ENCODE measurements around the gene HIBADH. TPM values are rescaled to one million over a fixed set of nuclear protein-coding genes. Genes with fewer than 3 reads are reported as not detected.

HIBADH gene
- total RNA-seq, 1 experiment from 2014 or later: 33.7 TPM

GRCh38 chr7:27608776-27609495 is 53.7 kb downstream of the HIBADH start:
- intact Hi-C loops (cut with micrococcal nuclease; ENCODE audit: unreplicated experiment): loop anchor here (5.0 kb wide), 1 partner anchor 53 kb away; the partner anchor contains the start of gene HIBADH

GRCh38 chr7:27607210-27607606 is 55.5 kb downstream of the HIBADH start:
- TF ChIP-seq, protein P1, sequence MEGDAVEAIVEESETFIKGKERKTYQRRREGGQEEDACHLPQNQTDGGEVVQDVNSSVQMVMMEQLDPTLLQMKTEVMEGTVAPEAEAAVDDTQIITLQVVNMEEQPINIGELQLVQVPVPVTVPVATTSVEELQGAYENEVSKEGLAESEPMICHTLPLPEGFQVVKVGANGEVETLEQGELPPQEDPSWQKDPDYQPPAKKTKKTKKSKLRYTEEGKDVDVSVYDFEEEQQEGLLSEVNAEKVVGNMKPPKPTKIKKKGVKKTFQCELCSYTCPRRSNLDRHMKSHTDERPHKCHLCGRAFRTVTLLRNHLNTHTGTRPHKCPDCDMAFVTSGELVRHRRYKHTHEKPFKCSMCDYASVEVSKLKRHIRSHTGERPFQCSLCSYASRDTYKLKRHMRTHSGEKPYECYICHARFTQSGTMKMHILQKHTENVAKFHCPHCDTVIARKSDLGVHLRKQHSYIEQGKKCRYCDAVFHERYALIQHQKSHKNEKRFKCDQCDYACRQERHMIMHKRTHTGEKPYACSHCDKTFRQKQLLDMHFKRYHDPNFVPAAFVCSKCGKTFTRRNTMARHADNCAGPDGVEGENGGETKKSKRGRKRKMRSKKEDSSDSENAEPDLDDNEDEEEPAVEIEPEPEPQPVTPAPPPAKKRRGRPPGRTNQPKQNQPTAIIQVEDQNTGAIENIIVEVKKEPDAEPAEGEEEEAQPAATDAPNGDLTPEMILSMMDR (IDR thresholded peaks at IDR 0.05; ENCODE audit: insufficient read depth in 1 of 2, low read depth in 1 of 2, low read length in 1 of 2, severe bottlenecking in 1 of 2, unreplicated experiment in 1 of 2): no peak
- CTCF ChIA-PET: interaction anchor here (0.9 to 2.7 kb wide), 3 partner anchors 55 to 411 kb away, joined by 4 to 24 read pairs (median 4); no protein-coding TSS in a partner anchor
- no peak for DNase-seq

More at GRCh38 chr7:27608776-27609495, 53.7 kb downstream of the HIBADH start:
- BruUV-seq (replicated peaks): no TSS peak
- Mint-ChIP-seq H3K27ac (ENCODE audit: unreplicated experiment) (peak overlapping the region; percentile 14), H3K27me3 (ENCODE audit: insufficient read depth, unreplicated experiment) (no peaks in the 10 kb centered on the region), H3K4me1 (ENCODE audit: low read depth, unreplicated experiment) (no peaks in the 10 kb centered on the region), H3K9me3 (ENCODE audit: unreplicated experiment) (no peaks in the 10 kb centered on the region), H3K36me3 (ENCODE audit: insufficient read depth, unreplicated experiment) (no peaks in the 10 kb centered on the region), H3K4me3 (ENCODE audit: unreplicated experiment) (no peak overlapping the region)
- no peaks in the 10 kb centered on the region for H3K36me3 ChIP-seq (ENCODE audit: control insufficient read depth, insufficient read depth, low read length)
- no peaks in the 10 kb centered on the region for H3K9me3 ChIP-seq
- ChIA-PET POLR2A (no interaction called here), CTCF (no interaction called here)
- no peak overlapping the region for H3K4me3 ChIP-seq (ENCODE audit: low read depth, low read length)
- TF ChIP-seq, protein P1 (IDR thresholded peaks at IDR 0.05; ENCODE audit: insufficient read depth in 1 of 2, low read depth in 1 of 2, low read length in 1 of 2, severe bottlenecking in 1 of 2, unreplicated experiment in 1 of 2): no peak
- H3K27me3 ChIP-seq (replicated peaks; ENCODE audit: control insufficient read depth, insufficient read depth, low read length): no peaks in the 10 kb centered on the region
- no peak for DNase-seq
- peaks cover 33% of the 10 kb centered on the region for H3K4me1 ChIP-seq

GRCh38 chr7:27606270-27607209 is 56.1 kb downstream of the HIBADH start:
- no peaks in the 10 kb centered on the region for H3K27me3 Mint-ChIP-seq (ENCODE audit: insufficient read depth, unreplicated experiment)
- DNase-seq: peak; percentile 23 to 66
- POLR2A ChIA-PET: interaction anchor here (0.6 to 0.9 kb wide), 3 partner anchors 133 to 499 kb away, joined by 3 to 4 read pairs (median 3); no protein-coding TSS in a partner anchor
- CTCF ChIA-PET: interaction anchor here (0.7 to 2.7 kb wide), 17 partner anchors 14 to 456 kb away, joined by 3 to 24 read pairs (median 4); partner anchors contain the start of genes HIBADH and HOXA13
- Histone ChIP-seq H3K9me3 (no peaks in the 10 kb centered on the region), H3K27me3 (replicated peaks; ENCODE audit: control insufficient read depth, insufficient read depth, low read length) (no peaks in the 10 kb centered on the region), H3K4me3 (ENCODE audit: low read depth, low read length) (no peak overlapping the region), H3K36me3 (ENCODE audit: control insufficient read depth, insufficient read depth, low read length) (no peaks in the 10 kb centered on the region), H3K4me1 (peaks cover 33% of the 10 kb centered on the region)
- H3K27ac Mint-ChIP-seq (ENCODE audit: unreplicated experiment): peak overlapping the region; percentile 16
- intact Hi-C loops (cut with micrococcal nuclease; ENCODE audit: unreplicated experiment): loop anchor here (5.0 kb wide), 1 partner anchor 56 kb away; the partner anchor contains the start of gene HIBADH
- H3K4me3 Mint-ChIP-seq (ENCODE audit: unreplicated experiment): no peak overlapping the region
- H3K4me1 Mint-ChIP-seq (ENCODE audit: low read depth, unreplicated experiment): no peaks in the 10 kb centered on the region
- BruUV-seq (replicated peaks): no TSS peak
- TF ChIP-seq, protein P1 (IDR thresholded peaks at IDR 0.05; ENCODE audit: insufficient read depth in 1 of 2, low read depth in 1 of 2, low read length in 1 of 2, severe bottlenecking in 1 of 2, unreplicated experiment in 1 of 2): no peak
- H3K36me3 Mint-ChIP-seq (ENCODE audit: insufficient read depth, unreplicated experiment): no peaks in the 10 kb centered on the region
- H3K9me3 Mint-ChIP-seq (ENCODE audit: unreplicated experiment): no peaks in the 10 kb centered on the region

More at GRCh38 chr7:27607210-27607606, 55.5 kb downstream of the HIBADH start:
- Mint-ChIP-seq H3K4me3 (ENCODE audit: unreplicated experiment) (no peak overlapping the region), H3K9me3 (ENCODE audit: unreplicated experiment) (no peaks in the 10 kb centered on the region), H3K4me1 (ENCODE audit: low read depth, unreplicated experiment) (no peaks in the 10 kb centered on the region), H3K36me3 (ENCODE audit: insufficient read depth, unreplicated experiment) (no peaks in the 10 kb centered on the region), H3K27ac (ENCODE audit: unreplicated experiment) (no peak overlapping the region), H3K27me3 (ENCODE audit: insufficient read depth, unreplicated experiment) (no peaks in the 10 kb centered on the region)
- Histone ChIP-seq H3K9me3 (no peaks in the 10 kb centered on the region), H3K4me3 (ENCODE audit: low read depth, low read length) (no peak overlapping the region), H3K36me3 (ENCODE audit: control insufficient read depth, insufficient read depth, low read length) (no peaks in the 10 kb centered on the region), H3K27me3 (replicated peaks; ENCODE audit: control insufficient read depth, insufficient read depth, low read length) (no peaks in the 10 kb centered on the region), H3K4me1 (peaks cover 33% of the 10 kb centered on the region)
- no TSS peak for BruUV-seq (replicated peaks)
- POLR2A ChIA-PET: no interaction called here
- intact Hi-C loops (cut with micrococcal nuclease; ENCODE audit: unreplicated experiment): loop anchor here (5.0 kb wide), 1 partner anchor 55 kb away; the partner anchor contains the start of gene HIBADH
